ENCODE measurements around the gene TMEM63A. TPM values are rescaled to one million over a fixed set of nuclear protein-coding genes. Genes with fewer than 3 reads are reported as not detected.

Gene TMEM63A
- total RNA-seq, 1 donor from 2014 or later, result 79.7 TPM

DNA sequence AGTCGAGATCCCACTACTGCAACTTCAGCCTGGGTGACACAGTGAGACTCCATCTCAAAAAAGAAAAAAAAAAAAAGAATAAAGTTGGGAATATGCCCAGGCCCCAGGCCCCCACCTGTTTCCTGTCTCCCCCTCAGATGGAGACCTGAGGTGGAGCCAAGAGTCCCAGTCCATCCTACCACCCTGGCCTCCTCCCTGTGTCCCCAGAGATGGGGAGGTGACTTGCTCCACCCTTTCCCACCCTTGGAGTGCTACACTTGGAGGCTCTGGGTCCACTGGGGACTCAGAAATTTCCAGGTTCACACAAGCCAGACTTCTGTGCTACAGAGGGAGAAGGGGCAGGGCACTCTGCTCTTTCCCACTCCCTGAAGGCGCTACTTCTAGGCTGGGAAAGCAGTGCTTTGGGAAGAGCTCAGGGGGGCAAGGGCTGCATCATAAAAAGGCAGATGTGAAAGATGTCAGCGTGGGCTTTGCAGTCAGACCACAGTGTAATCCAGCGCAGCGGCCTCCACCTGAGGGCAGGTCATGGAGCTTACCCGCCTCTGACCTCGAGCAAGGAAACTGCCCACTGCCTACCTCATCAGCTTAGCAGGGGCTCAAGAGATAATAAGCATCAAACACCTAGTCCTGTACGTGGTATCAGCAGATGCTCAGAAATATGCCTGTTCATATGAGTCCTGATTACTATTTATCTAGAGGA lies 13.4 kb downstream of the TMEM63A start:
- DNase-seq (ENCODE audit: low spot score), result no peak

DNA sequence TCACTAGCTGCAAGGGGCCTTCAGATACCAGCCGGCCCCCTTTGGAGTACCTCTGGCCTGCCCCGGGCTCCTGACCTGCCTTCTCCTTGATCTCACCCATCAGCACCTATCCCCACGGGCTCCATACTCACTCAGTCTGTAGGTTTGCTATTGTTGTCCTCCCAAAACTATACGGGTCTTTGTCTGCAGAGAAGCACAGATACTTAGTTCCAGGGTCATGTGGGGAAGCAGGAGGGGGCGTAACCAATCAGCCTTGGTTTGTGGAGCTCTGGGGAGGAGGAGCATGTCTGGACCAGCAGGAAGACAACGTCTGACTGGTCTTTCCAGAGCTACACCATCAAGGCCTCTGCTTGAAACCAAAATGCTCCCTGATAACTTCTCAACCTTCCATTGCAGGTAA lies 15.2 kb downstream of the TMEM63A start:
- DNase-seq (ENCODE audit: low spot score), result no peak

DNA sequence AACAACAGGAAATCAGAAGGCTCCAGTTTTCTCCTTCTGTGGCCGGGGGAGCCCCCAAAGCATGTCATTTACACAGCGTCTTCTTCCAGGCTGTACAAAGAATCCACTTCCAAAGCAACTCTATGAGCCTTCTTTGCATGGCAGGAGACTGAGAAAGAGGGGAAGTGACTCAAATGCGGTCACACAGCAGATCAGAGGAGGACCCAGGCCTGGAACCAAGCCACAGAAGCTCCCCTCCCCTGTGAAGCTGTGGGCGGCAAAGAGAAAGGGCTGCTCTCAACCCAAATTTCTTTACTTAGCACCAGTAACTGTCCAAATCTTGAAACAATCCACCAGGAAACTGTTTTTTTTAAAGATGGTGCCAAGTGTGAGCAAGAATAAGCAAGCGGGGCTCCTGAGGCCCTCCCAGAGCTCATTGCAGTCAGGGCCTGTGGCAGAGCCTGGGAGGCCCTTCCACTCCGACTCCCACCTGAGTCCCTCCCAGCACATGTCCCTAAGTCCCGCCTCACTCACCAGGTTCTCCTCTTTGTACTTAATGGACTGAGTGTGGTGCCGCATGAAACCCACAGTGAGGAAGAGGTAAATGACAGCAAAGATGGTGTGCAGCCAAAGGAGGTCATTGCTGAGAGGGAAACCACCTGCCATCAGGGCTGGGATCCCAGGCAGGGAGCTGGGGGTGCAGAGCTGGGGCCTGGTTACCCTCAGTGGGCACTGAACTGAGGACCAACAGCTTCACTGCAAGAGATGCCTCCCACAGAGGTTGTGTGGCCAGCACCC lies 15.9 kb downstream of the TMEM63A start:
- DNase-seq (ENCODE audit: low spot score), result no peak

DNA sequence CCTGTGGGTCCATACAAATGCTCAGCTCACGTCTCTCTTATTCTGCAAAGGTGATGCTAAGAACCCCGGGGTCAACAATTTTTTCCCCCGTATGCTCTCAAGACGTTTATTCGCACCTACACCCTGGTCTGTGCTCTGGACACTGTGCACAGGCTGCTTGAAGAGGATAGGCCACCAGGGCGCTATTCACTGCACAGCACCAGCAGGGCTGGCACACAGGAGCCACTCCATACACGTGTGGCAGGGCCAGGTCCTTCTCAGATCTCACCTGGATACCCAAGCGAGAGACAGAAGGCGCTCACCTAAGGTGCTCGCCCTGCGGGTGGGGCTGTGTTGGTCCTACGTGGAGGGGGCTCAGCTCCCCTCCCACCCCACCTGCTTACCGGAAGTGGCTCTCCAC lies 16.7 kb downstream of the TMEM63A start:
- DNase-seq (ENCODE audit: low spot score), result no peak

DNA sequence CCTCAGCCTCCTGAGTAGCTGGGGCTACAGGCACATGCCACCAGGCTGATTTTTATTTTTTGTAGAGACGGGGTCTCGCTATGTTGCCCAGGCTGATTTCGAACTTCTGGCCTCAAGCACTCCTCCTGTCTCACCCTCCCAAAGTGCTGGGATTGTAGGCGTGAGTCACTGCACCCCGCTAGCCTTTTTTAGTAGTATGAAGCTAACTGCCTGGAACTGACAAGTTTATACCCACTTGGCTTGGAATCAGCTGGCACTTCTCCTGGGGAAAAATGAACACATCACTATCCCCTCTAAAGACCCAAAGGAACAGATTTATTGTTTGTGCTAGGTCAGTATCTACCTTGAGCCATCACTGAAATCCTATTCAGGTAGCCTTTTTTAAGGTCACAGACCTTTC lies 19.0 kb downstream of the TMEM63A start:
- DNase-seq (ENCODE audit: low spot score), result no peak

DNA sequence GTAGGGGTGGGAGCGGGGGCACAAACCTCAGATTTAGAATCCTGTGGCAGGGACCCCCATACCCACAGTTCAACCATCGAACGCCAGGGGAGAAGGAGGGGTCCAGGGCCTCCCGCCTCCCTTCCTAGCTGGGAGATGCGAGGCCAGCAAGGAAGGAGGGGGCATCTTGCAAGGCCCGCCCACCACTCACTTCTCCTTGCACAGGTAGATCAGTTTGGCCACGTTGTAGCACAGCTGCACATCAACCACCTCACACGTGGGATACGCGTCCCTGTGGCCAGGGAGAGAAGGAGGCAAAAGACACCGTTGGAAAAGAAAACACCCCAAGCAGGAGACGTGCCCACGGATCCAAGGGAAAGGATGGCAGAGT lies 19.6 kb downstream of the TMEM63A start:
- no peak for DNase-seq (ENCODE audit: low spot score)

DNA sequence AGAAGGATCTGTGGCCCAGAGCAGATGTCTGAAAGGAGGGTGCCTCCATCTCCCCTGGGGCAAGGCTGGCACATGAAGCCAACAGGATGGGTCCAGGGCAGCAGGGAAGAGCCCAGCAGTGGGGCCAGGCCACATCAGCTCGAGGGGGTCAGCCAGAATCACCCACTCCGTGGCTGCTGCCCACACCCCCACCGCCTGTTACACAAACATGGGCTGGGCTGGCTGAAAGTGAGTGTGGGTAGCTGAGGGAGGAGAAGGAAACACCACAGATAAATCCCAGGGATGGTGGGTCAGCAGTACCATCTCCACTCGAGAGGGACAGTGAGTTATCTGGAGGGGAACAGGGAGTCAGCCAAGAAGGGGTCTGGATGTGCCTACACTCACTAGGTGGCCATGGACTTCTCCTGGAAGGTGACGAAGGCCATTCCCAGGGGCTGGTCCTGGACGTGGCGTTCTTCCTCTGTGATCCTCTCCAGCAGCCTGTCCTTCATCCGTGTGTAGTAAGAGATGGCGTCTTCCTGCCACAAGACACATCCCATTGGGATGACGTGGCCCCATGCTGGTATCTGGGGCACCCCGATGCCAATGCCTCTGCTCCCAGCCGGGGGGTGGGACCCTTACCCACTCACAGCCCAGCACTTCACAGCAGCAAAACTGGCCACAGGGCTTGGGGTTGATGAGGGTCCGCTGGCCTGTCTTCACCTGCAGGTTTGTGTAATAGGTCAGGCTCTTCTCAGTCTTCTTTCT lies 20.2 kb downstream of the TMEM63A start:
- no peak for DNase-seq (ENCODE audit: low spot score)

DNA sequence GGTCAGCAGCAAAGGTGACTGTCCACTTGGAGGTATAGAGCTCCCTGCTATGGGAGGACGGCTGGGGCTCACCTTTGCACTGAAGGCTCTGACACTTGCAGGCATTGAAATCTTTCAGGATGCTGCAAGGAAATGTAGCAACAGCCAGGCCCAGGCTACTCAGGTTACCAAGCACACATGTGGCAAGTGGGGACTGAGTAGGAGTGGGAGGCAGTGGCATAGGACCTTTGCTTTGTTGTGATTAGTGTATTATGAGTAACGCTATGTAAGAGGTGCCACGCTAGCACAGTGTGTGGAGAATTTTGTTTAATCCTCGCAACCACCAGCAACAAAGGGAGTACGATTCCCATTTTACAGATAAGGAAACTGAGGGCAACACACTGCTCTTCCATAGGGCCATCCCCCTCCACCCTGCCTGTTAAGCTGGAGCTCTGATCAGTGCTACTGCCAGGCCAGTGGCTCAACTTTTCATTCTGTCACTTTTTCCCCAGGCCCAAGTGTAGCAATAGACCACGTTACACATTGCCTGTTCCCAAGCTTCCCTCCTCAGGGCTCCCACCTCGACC lies 21.2 kb downstream of the TMEM63A start:
- DNase-seq (ENCODE audit: low spot score), result no peak

DNA sequence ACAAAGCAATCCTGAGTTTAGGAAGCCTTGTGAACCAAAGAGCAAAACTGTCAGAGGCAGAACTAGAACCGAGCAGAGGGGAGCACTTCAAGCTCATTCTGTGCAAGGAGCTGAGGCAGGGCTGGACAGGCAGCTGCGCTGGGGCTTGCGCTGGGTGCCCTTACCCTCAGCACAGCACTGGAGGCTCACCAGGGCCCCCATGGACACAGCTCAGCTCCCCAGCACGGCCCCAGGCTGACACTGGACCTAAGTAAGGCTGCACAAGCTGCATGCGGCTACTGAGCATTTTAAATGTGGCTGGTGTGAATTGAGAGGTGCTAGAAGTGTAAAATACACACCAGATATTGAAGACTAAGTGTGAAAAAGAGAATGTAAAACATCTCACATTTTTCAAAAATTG lies 22.1 kb downstream of the TMEM63A start:
- no peak for DNase-seq (ENCODE audit: low spot score)

DNA sequence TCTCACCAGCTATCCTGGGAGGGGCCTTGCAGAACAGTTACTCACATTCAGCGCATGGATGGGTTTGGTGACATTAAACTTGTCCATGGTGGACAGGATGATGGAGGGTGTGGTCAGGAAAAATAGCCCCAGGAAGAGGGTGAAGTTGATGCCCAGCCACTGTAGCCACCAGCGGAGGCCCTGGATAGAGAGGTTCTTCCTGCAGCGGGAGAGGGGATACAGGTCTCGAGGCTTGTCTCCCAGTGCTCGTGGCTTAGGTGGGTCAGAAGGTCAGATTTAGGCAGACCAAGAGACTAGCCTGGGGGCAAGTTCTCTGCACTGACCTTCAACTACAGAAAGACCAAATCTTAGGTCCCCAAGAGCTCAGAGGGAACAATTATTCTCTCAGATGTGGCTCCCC lies 23.0 kb downstream of the TMEM63A start:
- DNase-seq (ENCODE audit: low spot score), result no peak

DNA sequence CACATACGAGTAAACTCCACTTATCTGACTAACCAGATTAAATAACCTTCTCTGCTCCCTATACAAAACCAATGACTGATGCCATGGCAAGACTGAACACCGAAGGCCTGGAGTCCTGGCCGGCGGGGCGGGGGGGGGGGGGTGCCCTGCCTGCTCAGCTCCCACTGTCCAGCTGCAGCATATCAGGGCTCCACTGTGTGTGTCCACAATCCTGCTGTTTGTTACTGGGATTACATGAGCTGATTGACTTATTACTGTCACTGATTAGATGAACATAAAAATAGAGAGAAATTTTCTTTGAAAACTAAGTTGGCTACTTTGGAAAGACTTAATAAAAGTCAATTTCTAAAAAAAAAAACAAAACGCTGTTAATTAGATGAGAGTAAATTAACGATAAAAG lies 24.9 kb downstream of the TMEM63A start:
- DNase-seq (ENCODE audit: low spot score), result no peak

DNA sequence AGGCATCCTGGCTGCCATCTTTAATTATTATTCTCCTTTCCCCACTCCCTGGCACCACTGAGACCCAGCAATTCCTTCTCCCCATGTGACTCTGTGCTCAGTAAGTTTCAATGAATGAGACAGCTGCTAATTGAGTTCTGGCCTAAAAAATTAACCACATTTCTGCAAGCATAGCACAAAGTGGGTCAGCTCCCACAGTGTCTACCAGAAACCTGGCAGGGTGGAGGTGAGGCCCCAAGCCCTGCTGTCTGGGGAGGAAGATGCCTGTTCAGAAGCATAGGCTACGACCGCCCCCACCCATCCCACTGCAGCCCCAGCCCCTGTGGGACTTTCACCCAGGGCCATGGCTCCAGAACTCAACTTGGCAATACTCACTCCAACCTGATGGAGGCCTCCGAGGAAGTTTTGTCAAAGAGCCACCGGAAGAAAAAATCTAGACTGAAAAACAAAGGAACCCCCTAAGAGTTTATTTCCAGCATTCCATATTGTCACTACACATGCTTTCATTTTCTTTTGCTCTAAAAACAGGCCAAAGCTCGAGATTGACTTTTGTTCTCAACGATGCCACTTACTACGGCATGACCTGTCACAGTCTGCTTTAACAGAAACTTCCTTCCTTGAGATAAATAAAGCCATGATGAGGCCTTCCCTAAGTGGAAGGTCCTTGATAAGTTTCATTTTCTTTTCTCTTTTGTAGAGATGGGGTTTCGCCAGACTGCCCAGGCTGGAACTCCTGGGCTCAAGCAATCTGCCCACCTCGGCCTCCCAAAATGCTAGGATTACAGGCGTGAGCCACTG lies 26.5 kb downstream of the TMEM63A start:
- DNase-seq (ENCODE audit: low spot score), result no peak

DNA sequence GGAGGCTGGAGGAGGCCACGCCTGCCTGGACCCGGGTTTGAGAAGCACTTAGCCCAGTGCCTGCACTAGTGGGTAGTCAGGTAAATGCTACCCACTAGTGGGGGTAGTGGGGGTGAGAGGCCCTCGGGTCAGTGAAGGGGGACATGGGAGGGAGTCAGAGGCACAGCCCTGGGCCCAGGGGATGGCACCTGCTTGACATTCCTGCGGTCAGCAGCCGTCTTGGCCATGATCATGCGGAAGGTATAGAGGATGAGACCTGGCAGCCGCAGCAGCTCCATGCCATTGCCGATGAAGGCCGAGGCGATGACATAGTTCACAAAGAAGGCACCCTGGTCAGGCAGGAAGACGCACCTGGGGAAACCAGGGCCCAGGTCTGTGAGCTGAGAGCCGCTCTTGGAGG lies 28.7 kb downstream of the TMEM63A start:
- no peak for DNase-seq (ENCODE audit: low spot score)

DNA sequence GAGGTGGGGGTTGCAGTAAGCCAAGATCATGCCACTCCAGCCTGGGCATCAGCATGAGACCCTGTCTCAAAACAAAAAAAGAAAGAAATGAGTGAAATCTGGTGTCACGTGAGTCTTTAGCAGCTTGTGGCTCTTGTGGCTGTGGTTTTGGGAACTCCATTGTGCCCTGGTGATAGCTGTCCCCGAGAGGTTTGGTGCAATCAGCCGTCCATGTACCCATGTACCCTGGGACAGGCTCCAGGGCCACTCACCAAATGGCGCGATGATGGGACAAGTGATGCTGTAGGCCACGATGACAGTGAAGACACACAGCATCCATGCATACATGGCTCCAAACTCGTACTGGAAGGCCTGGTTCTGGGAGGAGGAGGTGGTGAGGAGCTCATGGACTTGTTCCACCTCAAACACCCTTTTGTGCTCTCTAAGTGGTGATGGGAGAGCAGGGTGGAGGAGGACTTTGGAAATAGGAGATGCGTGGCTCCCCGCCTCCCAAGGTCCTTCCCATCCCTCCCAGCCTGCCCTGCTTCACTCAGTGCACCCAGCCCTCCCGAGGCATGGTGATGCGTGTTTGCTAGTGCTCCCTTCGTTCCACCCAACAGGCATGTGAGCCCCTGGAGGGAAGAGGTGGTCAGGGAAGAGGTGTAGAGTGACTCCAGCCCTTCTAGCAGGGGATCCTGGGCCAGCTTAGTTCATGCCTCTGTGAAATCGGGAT lies 29.6 kb downstream of the TMEM63A start:
- no peak for DNase-seq (ENCODE audit: low spot score)

DNA sequence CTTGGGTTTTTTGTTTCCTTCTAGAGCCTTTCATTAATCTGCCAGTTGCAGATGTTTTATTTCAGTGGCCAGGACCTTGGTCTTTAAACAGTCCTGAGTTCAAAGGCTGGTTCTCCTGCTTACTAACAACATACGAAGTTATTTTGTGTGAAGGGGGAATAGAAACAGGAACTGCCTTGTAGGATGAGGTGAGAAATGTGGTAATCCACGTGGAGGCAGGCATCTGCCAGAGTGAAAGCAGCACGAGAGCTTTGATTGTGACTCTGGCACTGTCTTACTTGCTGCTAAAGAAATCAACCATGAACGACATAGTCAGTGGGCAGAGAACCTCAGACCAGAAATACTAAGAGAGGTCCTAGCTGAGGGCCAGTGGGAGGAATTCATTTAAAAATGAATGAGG lies 30.4 kb downstream of the TMEM63A start:
- DNase-seq (ENCODE audit: low spot score), result no peak

DNA sequence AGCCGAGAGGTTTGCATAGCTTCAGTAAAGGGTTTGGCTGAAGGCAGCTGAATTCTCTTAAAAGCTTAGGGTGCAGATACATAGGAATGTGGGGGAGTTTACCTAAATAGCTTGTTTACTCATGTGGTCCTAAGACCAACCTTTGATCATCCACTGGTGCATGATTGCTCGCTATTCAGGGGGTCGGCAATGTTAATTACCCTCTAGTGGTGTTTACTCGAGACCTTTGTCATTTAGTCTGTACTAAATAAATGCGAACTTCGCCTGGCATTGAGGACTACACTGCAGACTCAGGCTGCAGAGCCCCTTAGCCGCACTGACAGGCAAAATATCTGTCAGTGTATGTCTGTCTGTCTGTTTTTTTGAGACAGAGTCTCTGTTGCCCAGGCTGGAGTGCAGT lies 31.8 kb downstream of the TMEM63A start:
- no peak for DNase-seq (ENCODE audit: low spot score)

DNA sequence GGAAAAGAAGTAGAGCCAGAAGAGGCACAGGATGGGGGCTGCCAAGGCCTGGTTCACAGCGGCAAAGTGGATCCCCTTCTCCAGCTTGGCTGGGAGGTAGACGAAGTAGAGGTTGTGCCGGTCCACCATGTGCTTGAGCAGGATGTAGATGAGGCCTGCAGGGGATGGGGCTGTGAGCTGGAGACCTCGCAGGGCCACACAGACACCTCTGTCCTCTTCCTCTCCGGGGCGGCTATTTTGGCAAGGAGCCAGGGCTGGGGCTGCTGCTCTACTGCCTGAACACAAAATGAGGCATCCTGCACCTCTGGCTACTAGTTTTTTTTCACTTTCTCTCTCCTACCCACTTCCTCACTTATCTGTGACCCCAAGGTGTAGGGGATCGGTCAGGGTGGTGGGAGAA lies 32.3 kb downstream of the TMEM63A start:
- DNase-seq (ENCODE audit: low spot score), result no peak

DNA sequence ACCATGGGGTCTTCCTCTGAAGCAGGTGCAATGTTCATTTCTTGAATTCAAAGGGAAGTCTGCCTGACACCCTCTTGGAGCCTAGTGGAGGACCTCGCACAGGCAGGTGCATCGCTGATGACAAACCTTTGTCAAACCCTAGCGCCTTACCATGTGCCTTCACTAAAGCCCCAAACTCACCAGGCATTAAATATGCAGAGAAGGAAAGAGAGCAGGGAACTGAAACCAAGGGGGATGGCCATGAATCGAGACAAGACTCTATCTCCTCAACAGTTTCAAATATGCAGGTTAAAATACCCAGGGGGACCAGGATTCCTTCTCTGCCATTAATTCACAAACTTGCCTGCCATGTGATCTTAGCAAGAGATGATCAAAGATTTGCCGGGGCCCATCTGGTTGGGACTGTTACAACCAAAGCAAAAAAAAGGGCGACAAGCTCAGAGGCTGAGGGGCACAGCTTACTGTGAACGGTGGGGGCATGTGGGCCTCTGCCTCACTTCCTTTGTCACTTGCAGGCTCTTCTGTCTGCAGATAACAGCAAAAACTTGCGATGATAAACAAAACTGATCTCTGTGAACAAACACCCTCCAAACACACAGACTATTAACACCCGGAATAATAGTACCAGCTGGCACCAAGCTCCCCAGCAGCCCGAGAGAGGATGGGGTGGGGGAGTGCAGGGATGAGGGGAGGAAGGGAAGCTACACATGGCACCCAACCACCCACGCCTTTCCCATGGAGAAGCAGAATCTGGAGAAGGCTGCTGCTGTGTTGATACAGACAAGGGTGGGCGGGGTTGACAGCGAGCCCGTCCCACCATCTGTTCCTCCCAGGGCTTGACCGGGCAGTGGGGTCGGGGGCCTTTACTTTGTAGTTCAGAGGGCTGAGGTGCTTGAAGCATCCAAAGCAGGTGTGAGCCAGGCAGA lies 33.9 kb downstream of the TMEM63A start:
- DNase-seq (ENCODE audit: low spot score), result no peak

DNA sequence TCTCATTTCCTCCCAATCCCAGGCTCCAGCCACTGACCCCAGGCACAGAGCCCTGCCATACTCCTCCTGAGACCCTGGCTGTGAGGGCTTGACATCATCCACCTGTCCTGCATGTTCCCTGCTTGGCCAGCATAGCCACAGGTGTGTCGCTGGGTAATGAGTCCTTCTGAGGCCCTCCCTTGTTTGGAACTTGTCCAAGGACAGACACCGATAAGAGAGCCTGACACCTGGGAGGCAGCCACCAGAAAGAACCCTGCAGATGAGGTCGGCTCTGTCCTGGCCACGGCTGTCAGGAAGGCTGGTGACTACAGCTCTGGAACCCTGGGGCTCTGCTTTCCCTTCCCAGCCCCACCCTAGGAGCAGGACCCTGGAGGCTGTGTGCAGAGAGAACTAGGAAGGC lies 34.6 kb downstream of the TMEM63A start:
- no peak for DNase-seq (ENCODE audit: low spot score)

Data from mesenteric fat pad (tissue), 1 donor.